Stimulated activated memory B cell treated with anti-CD40 and anti-IgM and Interleukin-4, amounts not matched to agents 10 μg/mL and 1 μg/mL and 100 μg/mL, for 72 hours (primary cell): ENCODE results near the gene PPP1R12A.

Experiments used
- ATAC-seq: fragments of 150-1000 bp; cut with Tn5 transposase; 2 replicates; pipeline ENCODE4 v1.10.0; 2021
- H3K27ac Mint-ChIP-seq: one replicate; pipeline ENCODE4 v1.8.0; 2022; ENCODE audit warnings: mild to moderate bottlenecking, mixed read lengths
- H3K27me3 Mint-ChIP-seq: one replicate; pipeline ENCODE4 v1.8.0; 2022; ENCODE audit warnings: mixed read lengths
- H3K36me3 Mint-ChIP-seq: one replicate; pipeline ENCODE4 v1.8.0; 2022; ENCODE audit warnings: mixed read lengths
- H3K4me1 Mint-ChIP-seq: one replicate; pipeline ENCODE4 v1.8.0; 2022; ENCODE audit warnings: mixed read lengths
- H3K4me3 Mint-ChIP-seq: one replicate; pipeline ENCODE4 v1.8.0; 2022; ENCODE audit warnings: mild to moderate bottlenecking, moderate library complexity, mixed read lengths
- H3K9me3 Mint-ChIP-seq: one replicate; pipeline ENCODE4 v1.8.0; 2022; ENCODE audit warnings: mixed read lengths

The PPP1R12A gene

DNA sequence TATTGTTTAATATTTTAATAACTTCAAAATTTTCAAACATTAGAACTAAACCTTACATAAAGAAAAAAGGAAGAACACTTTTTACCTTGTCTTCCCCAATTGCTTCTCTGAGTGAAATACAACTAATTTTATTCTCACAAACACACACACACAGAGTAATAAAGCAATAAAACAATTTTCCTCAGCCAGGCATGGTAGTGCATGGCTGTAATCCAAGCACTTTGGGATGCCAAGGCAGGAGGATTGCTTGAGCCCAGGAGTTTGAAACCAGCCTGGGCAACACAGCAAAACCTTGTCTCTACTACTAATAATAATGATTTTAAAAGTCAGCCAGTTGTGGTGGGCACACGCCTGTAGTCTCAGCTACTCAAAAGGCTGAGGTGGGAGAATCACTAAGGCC lies 13.1 kb downstream of the PPP1R12A start:
- Mint-ChIP-seq H3K27ac (no peak overlapping the region), H3K36me3 (peaks cover 11% of the 10 kb centered on the region), H3K4me1 (peaks cover 67% of the 10 kb centered on the region), H3K27me3 (no peaks in the 10 kb centered on the region), H3K9me3 (no peaks in the 10 kb centered on the region), H3K4me3 (no peak overlapping the region)
- ATAC-seq: no peak

- no peak overlapping the region for H3K4me3 Mint-ChIP-seq
- no peaks in the 10 kb centered on the region for H3K9me3 Mint-ChIP-seq
- H3K4me1 Mint-ChIP-seq: peaks cover 74% of the 10 kb centered on the region
- peak; percentile 56 for ATAC-seq
- no peaks in the 10 kb centered on the region for H3K27me3 Mint-ChIP-seq
- no peak overlapping the region for H3K27ac Mint-ChIP-seq
- H3K36me3 Mint-ChIP-seq: peaks cover 21% of the 10 kb centered on the region
Measured at GRCh38 chr12:79920421-79921238, 14.3 kb downstream of the PPP1R12A start.

- no peak overlapping the region for H3K4me3 Mint-ChIP-seq
- no peaks in the 10 kb centered on the region for H3K27me3 Mint-ChIP-seq
- H3K27ac Mint-ChIP-seq: no peak overlapping the region
- H3K4me1 Mint-ChIP-seq: peaks cover 71% of the 10 kb centered on the region
- H3K36me3 Mint-ChIP-seq: peaks cover 22% of the 10 kb centered on the region
- no peaks in the 10 kb centered on the region for H3K9me3 Mint-ChIP-seq
- no peak for ATAC-seq
Measured at GRCh38 chr12:79919762-79920161, 15.1 kb downstream of the PPP1R12A start.

DNA sequence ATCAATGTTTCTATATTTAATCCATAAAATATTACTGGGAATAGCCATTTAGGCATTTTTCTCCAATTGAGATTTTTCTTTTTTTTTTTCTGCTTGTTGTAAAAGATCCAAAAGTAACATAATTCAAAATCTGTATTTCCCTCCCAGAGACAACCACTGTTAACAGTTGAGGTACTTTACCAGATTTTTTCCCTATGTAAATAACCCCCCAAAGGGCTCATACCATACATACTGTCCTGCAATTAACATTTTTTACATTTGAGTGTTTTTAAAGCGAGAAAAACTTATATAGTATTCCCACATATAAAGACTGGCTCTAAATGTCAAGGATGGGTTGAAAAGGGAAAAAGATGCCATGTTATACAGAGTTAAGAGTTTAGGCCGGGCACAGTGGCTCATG lies 18.1 kb downstream of the PPP1R12A start:
- H3K9me3 Mint-ChIP-seq: no peaks in the 10 kb centered on the region
- no peaks in the 10 kb centered on the region for H3K27me3 Mint-ChIP-seq
- peaks cover 75% of the 10 kb centered on the region for H3K4me1 Mint-ChIP-seq
- H3K27ac Mint-ChIP-seq: no peak overlapping the region
- H3K4me3 Mint-ChIP-seq: no peak overlapping the region
- H3K36me3 Mint-ChIP-seq: peaks cover 17% of the 10 kb centered on the region
- no peak for ATAC-seq

DNA sequence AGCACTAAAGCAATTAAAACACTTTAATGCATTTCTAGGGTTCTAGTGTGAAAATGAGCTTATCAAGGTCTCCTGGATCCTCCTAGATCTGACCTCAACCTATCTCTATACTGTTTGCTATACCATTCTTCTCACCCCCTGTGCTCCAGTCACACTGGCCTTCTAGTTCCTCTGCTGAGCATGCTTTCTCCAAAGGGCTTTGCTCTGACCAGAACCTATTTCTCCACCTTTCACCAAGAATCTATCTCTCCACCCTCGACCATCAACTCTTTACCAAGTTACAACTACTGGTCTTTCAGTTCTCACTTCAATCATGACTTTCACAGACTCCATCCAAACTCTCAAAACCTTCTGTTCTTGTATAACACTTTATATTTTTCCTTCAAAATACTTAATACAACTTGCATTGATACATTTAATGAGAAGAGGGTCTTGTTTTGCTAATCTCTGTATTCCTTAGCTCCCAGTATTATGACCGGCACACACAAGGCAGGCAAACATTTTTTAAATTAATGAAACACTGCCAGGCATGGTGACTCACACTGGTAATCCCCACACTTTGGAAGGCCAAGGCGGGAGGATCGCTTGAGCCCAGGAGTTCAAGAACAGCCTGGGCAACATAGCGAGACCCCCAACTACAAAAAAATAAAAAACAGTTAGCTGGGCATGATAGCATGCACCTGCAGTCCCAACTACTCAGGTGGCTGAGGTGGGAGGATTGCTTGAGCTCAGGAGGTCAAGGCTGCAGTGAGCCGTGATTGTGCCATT lies 22.8 kb downstream of the PPP1R12A start:
- no peak for ATAC-seq
- Mint-ChIP-seq H3K27ac (peak overlapping the region; percentile 11), H3K4me3 (no peak overlapping the region), H3K36me3 (peaks cover 11% of the 10 kb centered on the region), H3K27me3 (no peaks in the 10 kb centered on the region), H3K4me1 (peaks cover 40% of the 10 kb centered on the region), H3K9me3 (no peaks in the 10 kb centered on the region)

- Mint-ChIP-seq H3K27me3 (no peaks in the 10 kb centered on the region), H3K4me1 (peaks cover 32% of the 10 kb centered on the region), H3K9me3 (no peaks in the 10 kb centered on the region), H3K27ac (no peak overlapping the region), H3K4me3 (no peak overlapping the region), H3K36me3 (no peaks in the 10 kb centered on the region)
- no peak for ATAC-seq
Measured at GRCh38 chr12:79908366-79908765, 26.5 kb downstream of the PPP1R12A start.

DNA sequence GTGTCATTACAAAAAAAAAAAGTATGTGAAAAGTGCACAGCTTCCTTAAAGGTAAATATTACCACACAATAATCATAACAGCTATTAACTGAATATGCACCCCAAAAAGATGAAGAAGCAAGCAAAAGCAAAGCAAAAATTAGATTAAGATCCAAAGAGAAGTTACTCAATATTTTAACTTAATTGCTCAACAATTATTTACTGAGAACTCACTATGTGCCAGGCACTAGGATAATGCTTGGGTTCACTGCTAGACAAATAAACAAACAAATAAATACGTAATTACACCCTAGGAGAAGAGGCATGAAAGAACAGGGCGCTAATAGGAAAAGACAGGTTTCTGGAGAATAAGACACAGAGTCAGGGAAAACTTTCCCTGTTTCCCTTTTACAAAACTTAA lies 33.4 kb downstream of the PPP1R12A start:
- Mint-ChIP-seq H3K4me3 (no peak overlapping the region), H3K27ac (no peak overlapping the region), H3K27me3 (no peaks in the 10 kb centered on the region), H3K36me3 (peaks cover 11% of the 10 kb centered on the region), H3K4me1 (peaks cover 66% of the 10 kb centered on the region), H3K9me3 (no peaks in the 10 kb centered on the region)
- ATAC-seq: no peak

- peaks cover 11% of the 10 kb centered on the region for H3K36me3 Mint-ChIP-seq
- peaks cover 72% of the 10 kb centered on the region for H3K4me1 Mint-ChIP-seq
- H3K27ac Mint-ChIP-seq: no peak overlapping the region
- no peaks in the 10 kb centered on the region for H3K27me3 Mint-ChIP-seq
- no peaks in the 10 kb centered on the region for H3K9me3 Mint-ChIP-seq
- ATAC-seq: no peak
- no peak overlapping the region for H3K4me3 Mint-ChIP-seq
Measured at GRCh38 chr12:79900951-79901350, 33.9 kb downstream of the PPP1R12A start.

DNA sequence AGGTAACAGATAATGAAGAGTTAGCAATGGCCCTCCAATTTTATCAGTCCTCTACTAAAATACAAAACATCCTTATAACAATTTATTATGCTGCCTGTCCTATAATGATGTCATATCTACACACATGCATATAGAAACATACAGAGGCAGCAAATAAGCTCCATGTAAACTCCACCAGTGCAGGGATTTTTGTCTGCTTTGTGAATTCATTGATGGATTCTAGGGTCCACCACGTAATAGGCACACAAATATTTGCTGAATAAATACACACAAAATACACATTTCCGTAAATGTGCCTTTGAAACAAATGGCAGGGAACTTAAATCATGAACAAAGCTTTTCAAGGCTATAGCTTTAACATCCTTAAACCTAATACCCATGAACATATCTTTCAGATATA lies 34.7 kb downstream of the PPP1R12A start:
- Mint-ChIP-seq H3K36me3 (peaks cover 11% of the 10 kb centered on the region), H3K4me1 (peaks cover 77% of the 10 kb centered on the region), H3K27ac (no peak overlapping the region)

GRCh38 chr12:79897617-79898016 lies 37.3 kb downstream of the PPP1R12A start:
- H3K27me3 Mint-ChIP-seq: no peaks in the 10 kb centered on the region
- H3K4me3 Mint-ChIP-seq: no peak overlapping the region
- H3K4me1 Mint-ChIP-seq: peaks cover 74% of the 10 kb centered on the region
- H3K27ac Mint-ChIP-seq: no peak overlapping the region
- H3K9me3 Mint-ChIP-seq: no peaks in the 10 kb centered on the region
- H3K36me3 Mint-ChIP-seq: peaks cover 13% of the 10 kb centered on the region
- no peak for ATAC-seq

More for the DNA sequence above, 34.7 kb downstream of the PPP1R12A start:
- Mint-ChIP-seq H3K9me3 (no peaks in the 10 kb centered on the region), H3K27me3 (no peaks in the 10 kb centered on the region), H3K4me3 (no peak overlapping the region)
- ATAC-seq: no peak

DNA sequence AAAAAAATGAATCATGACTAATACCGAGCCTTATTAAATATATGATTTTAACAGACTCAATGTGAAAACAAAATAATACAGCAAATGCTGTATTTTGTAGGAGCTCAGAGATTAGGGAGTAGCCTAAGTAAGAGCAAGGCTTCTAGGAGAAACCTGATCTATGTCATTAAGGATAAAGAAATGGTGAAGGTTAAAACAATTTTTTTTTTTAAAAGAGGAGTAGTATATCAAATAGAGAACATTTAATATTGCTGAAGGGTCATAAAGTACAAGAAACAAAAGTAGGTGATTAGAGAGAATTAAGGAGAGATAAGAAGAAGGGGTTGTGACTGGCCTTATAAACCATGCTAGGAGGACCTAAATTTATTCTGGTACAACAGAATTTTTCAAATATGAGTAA lies 39.1 kb downstream of the PPP1R12A start:
- H3K4me3 Mint-ChIP-seq: no peak overlapping the region
- H3K4me1 Mint-ChIP-seq: peaks cover 78% of the 10 kb centered on the region
- peaks cover 28% of the 10 kb centered on the region for H3K36me3 Mint-ChIP-seq
- peaks cover 2% of the 10 kb centered on the region for H3K9me3 Mint-ChIP-seq
- no peak for ATAC-seq
- peak overlapping the region; percentile 71 for H3K27ac Mint-ChIP-seq
- H3K27me3 Mint-ChIP-seq: no peaks in the 10 kb centered on the region

GRCh38 chr12:79895071-79895470 lies 39.8 kb downstream of the PPP1R12A start:
- no peaks in the 10 kb centered on the region for H3K27me3 Mint-ChIP-seq
- peaks cover 2% of the 10 kb centered on the region for H3K9me3 Mint-ChIP-seq
- no peak overlapping the region for H3K4me3 Mint-ChIP-seq
- H3K27ac Mint-ChIP-seq: no peak overlapping the region
- H3K36me3 Mint-ChIP-seq: peaks cover 28% of the 10 kb centered on the region
- ATAC-seq: no peak
- H3K4me1 Mint-ChIP-seq: peaks cover 80% of the 10 kb centered on the region

GRCh38 chr12:79891506-79892162 lies 43.3 kb downstream of the PPP1R12A start:
- Mint-ChIP-seq H3K4me3 (no peak overlapping the region), H3K9me3 (peaks cover 2% of the 10 kb centered on the region), H3K36me3 (peaks cover 22% of the 10 kb centered on the region), H3K4me1 (peaks cover 81% of the 10 kb centered on the region), H3K27me3 (no peaks in the 10 kb centered on the region), H3K27ac (no peak overlapping the region)
- no peak for ATAC-seq

DNA sequence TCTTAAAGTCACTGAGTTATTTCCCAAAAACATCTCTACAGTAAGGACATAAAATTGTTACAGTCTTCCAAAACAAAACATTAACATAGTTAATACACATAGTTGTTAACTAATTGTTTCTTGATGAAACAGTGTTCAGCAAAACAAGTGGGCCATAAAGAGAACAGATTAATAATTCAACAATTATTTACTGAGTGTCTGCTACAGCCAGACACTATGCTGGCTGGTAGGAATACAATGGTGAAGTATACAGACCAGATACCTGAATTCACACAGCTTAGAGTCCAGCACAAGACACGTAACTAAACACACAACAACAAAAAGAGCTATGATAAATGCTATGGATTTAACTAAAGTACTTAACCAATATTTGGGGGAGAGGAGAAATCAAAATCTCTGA lies 47.0 kb downstream of the PPP1R12A start:
- Mint-ChIP-seq H3K27me3 (no peaks in the 10 kb centered on the region), H3K36me3 (peaks cover 23% of the 10 kb centered on the region), H3K4me1 (peaks cover 74% of the 10 kb centered on the region), H3K9me3 (peaks cover 2% of the 10 kb centered on the region), H3K4me3 (no peak overlapping the region), H3K27ac (no peak overlapping the region)
- no peak for ATAC-seq

- no peak overlapping the region for H3K4me3 Mint-ChIP-seq
- no peak overlapping the region for H3K27ac Mint-ChIP-seq
- H3K9me3 Mint-ChIP-seq: peaks cover under 1% of the 10 kb centered on the region
- H3K36me3 Mint-ChIP-seq: peaks cover 23% of the 10 kb centered on the region
- no peak for ATAC-seq
- no peaks in the 10 kb centered on the region for H3K27me3 Mint-ChIP-seq
- H3K4me1 Mint-ChIP-seq: peaks cover 79% of the 10 kb centered on the region
Measured at GRCh38 chr12:79886917-79887519, 47.9 kb downstream of the PPP1R12A start.
